HepG2 (cell line): ENCODE results near the gene NUP35.

Experiments used
- CTCF ChIP-seq: sonication (generic); formaldehyde crosslinking; IDR thresholded peaks from 2 replicates; pipeline ENCODE4 v1.5.0; 2020; ENCODE audit warnings: mild to moderate bottlenecking, missing genetic modification reagents, moderate library complexity
- HNRNPLL ChIP-seq: fragments of 200-400 bp; formaldehyde crosslinking; IDR thresholded peaks from 2 replicates; pipeline ENCODE4 v1.6.1; 2017; ENCODE audit warnings: mild to moderate bottlenecking, low read depth, low read length; ENCODE audit not compliant: poor library complexity, severe bottlenecking
- POLR2A ChIP-seq, 2 experiments: IDR thresholded peaks; 2 replicates each; pipeline ENCODE4 v1.6.1; 2011; ENCODE audit warnings: low read depth in 2 of 2, low read length in 2 of 2, mild to moderate bottlenecking in 1 of 2, moderate library complexity in 1 of 2; ENCODE audit not compliant: insufficient read depth in 1 of 2
- RARG ChIP-seq: sonication (generic); formaldehyde crosslinking; IDR thresholded peaks from 2 replicates; pipeline ENCODE4 v1.4.0; 2020; ENCODE audit warnings: low read depth, mild to moderate bottlenecking, missing genetic modification reagents
- TRIM24 ChIP-seq: sonication (generic); formaldehyde crosslinking; IDR thresholded peaks from 2 replicates; pipeline ENCODE4 v1.8.0; 2022; ENCODE audit warnings: mild to moderate bottlenecking, missing genetic modification reagents

GRCh38 chr2:183192343-183192742 lies 68.1 kb downstream of the NUP35 start:
- TF ChIP-seq HNRNPLL (no peak), CTCF (CRISPR knock-in tag) (no peak), POLR2A (IDR thresholded peaks at IDR 0.05; ENCODE audit: insufficient read depth in 1 of 2, low read depth in 2 of 2, low read length in 2 of 2) (no peak), TRIM24 (CRISPR knock-in tag) (no peak), RARG (CRISPR knock-in tag) (no peak)
